K562 (cell line): ENCODE data around the gene MEX3A. TPM values are rescaled to one million over a fixed set of nuclear protein-coding genes. Genes with fewer than 3 reads are reported as not detected.

Source experiments
- CC2D1A ChIP-seq: fragments of 450-650 bp; IDR thresholded peaks from 2 replicates; pipeline ENCODE4 v1.6.1; 2017; ENCODE audit warnings: mild to moderate bottlenecking
- CTBP1 ChIP-seq: fragments of 450-650 bp; IDR thresholded peaks from 2 replicates; pipeline ENCODE4 v1.6.1; 2016; ENCODE audit warnings: borderline replicate concordance
- FOXK1 ChIP-seq: sonication (generic); formaldehyde crosslinking; IDR thresholded peaks from 2 replicates; pipeline ENCODE4 v1.8.0; 2022; ENCODE audit warnings: missing genetic modification reagents, mild to moderate bottlenecking, borderline replicate concordance
- KDM2B ChIP-seq: fragments of 250-450 bp; sonication (Bioruptor Pico); IDR thresholded peaks from 2 replicates; pipeline ENCODE4 v1.8.0; 2021; ENCODE audit warnings: mild to moderate bottlenecking, moderate library complexity
- KLF6 ChIP-seq: fragments of 250-450 bp; sonication (Bioruptor Pico); IDR thresholded peaks from 2 replicates; pipeline ENCODE4 v1.4.0; 2020; ENCODE audit warnings: mild to moderate bottlenecking, moderate library complexity, borderline replicate concordance
- LEF1 ChIP-seq: fragments of 450-650 bp; IDR thresholded peaks from 2 replicates; pipeline ENCODE4 v1.6.1; 2016; ENCODE audit warnings: mild to moderate bottlenecking
- NFIC ChIP-seq: fragments of 450-650 bp; IDR thresholded peaks from 2 replicates; pipeline ENCODE4 v1.6.1; 2017; ENCODE audit warnings: mild to moderate bottlenecking, inconsistent platforms
- NRF1 ChIP-seq, 2 experiments: fragments of 450-650 bp; IDR thresholded peaks in 1 of 2; conservative IDR thresholded peaks in 1 of 2; 2 replicates each; pipeline ENCODE4 v1.6.1; 2014; ENCODE audit warnings: mild to moderate bottlenecking in 2 of 2
- RAD21 ChIP-seq, 2 experiments: fragments of 250-450 bp in 1 of 2; fragments of 450-650 bp in 1 of 2; sonication (Bioruptor Pico) in 1 of 2; formaldehyde crosslinking in 1 of 2; IDR thresholded peaks in 1 of 2; conservative IDR thresholded peaks in 1 of 2; 2 replicates each; pipeline versions ENCODE4 v1.4.0 to v1.8.0; 2020 to 2022; ENCODE audit warnings: mild to moderate bottlenecking in 2 of 2, moderate library complexity in 1 of 2
- SIN3B ChIP-seq: fragments of 450-650 bp; IDR thresholded peaks from 2 replicates; pipeline ENCODE4 v1.6.1; 2017; ENCODE audit warnings: low read depth, mild to moderate bottlenecking, moderate library complexity
- SMC3 ChIP-seq: conservative IDR thresholded peaks from 2 replicates; pipeline ENCODE4 v1.6.1; 2011; ENCODE audit warnings: low read depth, low read length, improper control_type of control experiment; ENCODE audit not compliant: insufficient read depth
- SRF ChIP-seq, 2 experiments: fragments of 250-450, 450-650 bp in 1 of 2; sonication (Bioruptor Pico) in 1 of 2; sonication (generic) in 1 of 2; formaldehyde crosslinking; IDR thresholded peaks; 2 replicates each; pipeline versions ENCODE4 v1.5.0 to v1.5.1; 2020 to 2022; ENCODE audit warnings: mild to moderate bottlenecking in 1 of 2, missing genetic modification reagents in 1 of 2
- ZMIZ1 ChIP-seq, 2 experiments: fragments of 150-350 bp in 1 of 2; IDR thresholded peaks; 2 replicates each; pipeline ENCODE4 v1.6.1; 2012 to 2016; ENCODE audit warnings: low read depth in 2 of 2, low read length in 2 of 2, mild to moderate bottlenecking in 1 of 2, moderate library complexity in 1 of 2
- polyA plus RNA-seq, 8 experiments: library from polyadenylated mRNA; depleted of rRNA in 4 of 8; stranded (reverse) in 5 of 8; unstranded in 3 of 8; fragments of >200 nt; fragmentation: Nextera tagmentation in 2 of 8; fragmentation: Illumina TruSeq in 1 of 8; extraction: Ambion mirVana in 2 of 8; extraction: Trizol in 1 of 8; gene quantifications; 2 replicates each; pipeline versions ENCODE4 v1.2.1 to v1.2.3, GENCODE V29; 2011 to 2014; ENCODE audit warnings: inconsistent platforms in 1 of 8, missing spikeins in 1 of 8
- total RNA-seq, 7 experiments: library from RNA; depleted of rRNA in 6 of 7; stranded (reverse); fragments of >200 nt in 6 of 7; fragmentation: Illumina TruSeq in 2 of 7; extraction: Trizol in 2 of 7; gene quantifications; 2 replicates each; pipeline versions ENCODE4 v1.2.1 to v1.2.3, GENCODE V29; 2011 to 2021; ENCODE audit warnings: low replicate concordance in 1 of 7
- TF ChIP-seq, protein P1 (sequence below): fragments of 200-800 bp; sonication (Bioruptor generic); IDR thresholded peaks from 2 replicates; pipeline ENCODE4 v1.6.1; 2017; ENCODE audit warnings: missing genetic modification characterization, missing compliant biosample characterization
- TF ChIP-seq, protein P2 (sequence below): fragments of 450-650 bp; IDR thresholded peaks from 2 replicates; pipeline ENCODE4 v1.6.1; 2016
- TF ChIP-seq, protein P3 (sequence below): fragments of 450-650 bp; IDR thresholded peaks from 2 replicates; pipeline ENCODE4 v1.6.1; 2017; ENCODE audit warnings: antibody characterized with exemption, mild to moderate bottlenecking

The MEX3A gene
- total and polyA plus RNA-seq, 9 of the 15 experiments (the other 6 are each of a cell fraction or from before 2014, with no cell fraction given), result 0.36 to 13.7 (median 5.2) TPM

- peak; percentile 99 for TF ChIP-seq SMC3
- TF ChIP-seq, protein P1, sequence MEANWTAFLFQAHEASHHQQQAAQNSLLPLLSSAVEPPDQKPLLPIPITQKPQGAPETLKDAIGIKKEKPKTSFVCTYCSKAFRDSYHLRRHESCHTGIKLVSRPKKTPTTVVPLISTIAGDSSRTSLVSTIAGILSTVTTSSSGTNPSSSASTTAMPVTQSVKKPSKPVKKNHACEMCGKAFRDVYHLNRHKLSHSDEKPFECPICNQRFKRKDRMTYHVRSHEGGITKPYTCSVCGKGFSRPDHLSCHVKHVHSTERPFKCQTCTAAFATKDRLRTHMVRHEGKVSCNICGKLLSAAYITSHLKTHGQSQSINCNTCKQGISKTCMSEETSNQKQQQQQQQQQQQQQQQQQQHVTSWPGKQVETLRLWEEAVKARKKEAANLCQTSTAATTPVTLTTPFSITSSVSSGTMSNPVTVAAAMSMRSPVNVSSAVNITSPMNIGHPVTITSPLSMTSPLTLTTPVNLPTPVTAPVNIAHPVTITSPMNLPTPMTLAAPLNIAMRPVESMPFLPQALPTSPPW (CRISPR knock-in tag), result peak; percentile 51; the same call in 1 of the 2 replicates
- TF ChIP-seq KLF6 (CRISPR knock-in tag), result peak; percentile 93
- peak in 1 of 2 experiments; percentile 48; a peak in 1 of 4 replicates for TF ChIP-seq SRF (CRISPR knock-in tag; IDR thresholded peaks at IDR 0.05)
- no peak for TF ChIP-seq LEF1
- TF ChIP-seq CTBP1, result peak; percentile 72
- TF ChIP-seq ZMIZ1 (IDR thresholded peaks at IDR 0.05; ENCODE audit: low read depth in 2 of 2, low read length in 2 of 2), result 0 out of 4 replicates have a peak, but pooled peaks of 1 of the 2 experiments have one; percentile 41
- TF ChIP-seq, protein P2, sequence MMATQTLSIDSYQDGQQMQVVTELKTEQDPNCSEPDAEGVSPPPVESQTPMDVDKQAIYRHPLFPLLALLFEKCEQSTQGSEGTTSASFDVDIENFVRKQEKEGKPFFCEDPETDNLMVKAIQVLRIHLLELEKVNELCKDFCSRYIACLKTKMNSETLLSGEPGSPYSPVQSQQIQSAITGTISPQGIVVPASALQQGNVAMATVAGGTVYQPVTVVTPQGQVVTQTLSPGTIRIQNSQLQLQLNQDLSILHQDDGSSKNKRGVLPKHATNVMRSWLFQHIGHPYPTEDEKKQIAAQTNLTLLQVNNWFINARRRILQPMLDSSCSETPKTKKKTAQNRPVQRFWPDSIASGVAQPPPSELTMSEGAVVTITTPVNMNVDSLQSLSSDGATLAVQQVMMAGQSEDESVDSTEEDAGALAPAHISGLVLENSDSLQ, result peak; percentile 74; the same call in 1 of the 2 replicates
- peak; percentile 39; the same call in 1 of the 2 replicates for TF ChIP-seq SIN3B
- peak; percentile 89 for TF ChIP-seq CC2D1A
- TF ChIP-seq NRF1 (conservative IDR thresholded peaks at IDR 0.05 in 1 of 2, IDR thresholded peaks at IDR 0.05 in 1 of 2), result peak; percentile 78 to 81
- peak; percentile 25; the same call in 1 of the 2 replicates for TF ChIP-seq KDM2B
- TF ChIP-seq, protein P3, sequence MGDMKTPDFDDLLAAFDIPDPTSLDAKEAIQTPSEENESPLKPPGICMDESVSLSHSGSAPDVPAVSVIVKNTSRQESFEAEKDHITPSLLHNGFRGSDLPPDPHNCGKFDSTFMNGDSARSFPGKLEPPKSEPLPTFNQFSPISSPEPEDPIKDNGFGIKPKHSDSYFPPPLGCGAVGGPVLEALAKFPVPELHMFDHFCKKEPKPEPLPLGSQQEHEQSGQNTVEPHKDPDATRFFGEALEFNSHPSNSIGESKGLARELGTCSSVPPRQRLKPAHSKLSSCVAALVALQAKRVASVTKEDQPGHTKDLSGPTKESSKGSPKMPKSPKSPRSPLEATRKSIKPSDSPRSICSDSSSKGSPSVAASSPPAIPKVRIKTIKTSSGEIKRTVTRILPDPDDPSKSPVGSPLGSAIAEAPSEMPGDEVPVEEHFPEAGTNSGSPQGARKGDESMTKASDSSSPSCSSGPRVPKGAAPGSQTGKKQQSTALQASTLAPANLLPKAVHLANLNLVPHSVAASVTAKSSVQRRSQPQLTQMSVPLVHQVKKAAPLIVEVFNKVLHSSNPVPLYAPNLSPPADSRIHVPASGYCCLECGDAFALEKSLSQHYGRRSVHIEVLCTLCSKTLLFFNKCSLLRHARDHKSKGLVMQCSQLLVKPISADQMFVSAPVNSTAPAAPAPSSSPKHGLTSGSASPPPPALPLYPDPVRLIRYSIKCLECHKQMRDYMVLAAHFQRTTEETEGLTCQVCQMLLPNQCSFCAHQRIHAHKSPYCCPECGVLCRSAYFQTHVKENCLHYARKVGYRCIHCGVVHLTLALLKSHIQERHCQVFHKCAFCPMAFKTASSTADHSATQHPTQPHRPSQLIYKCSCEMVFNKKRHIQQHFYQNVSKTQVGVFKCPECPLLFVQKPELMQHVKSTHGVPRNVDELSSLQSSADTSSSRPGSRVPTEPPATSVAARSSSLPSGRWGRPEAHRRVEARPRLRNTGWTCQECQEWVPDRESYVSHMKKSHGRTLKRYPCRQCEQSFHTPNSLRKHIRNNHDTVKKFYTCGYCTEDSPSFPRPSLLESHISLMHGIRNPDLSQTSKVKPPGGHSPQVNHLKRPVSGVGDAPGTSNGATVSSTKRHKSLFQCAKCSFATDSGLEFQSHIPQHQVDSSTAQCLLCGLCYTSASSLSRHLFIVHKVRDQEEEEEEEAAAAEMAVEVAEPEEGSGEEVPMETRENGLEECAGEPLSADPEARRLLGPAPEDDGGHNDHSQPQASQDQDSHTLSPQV, result peak; percentile 50; the same call in 1 of the 2 replicates
- TF ChIP-seq FOXK1 (CRISPR knock-in tag), result 0 out of 2 replicates have a peak, but pooled peaks have one; percentile 43
- TF ChIP-seq RAD21 (CRISPR knock-in tag; conservative IDR thresholded peaks at IDR 0.05 in 1 of 2, IDR thresholded peaks at IDR 0.05 in 1 of 2), result peak; percentile 98 to 100
- peak; percentile 37; the same call in 1 of the 2 replicates for TF ChIP-seq NFIC
These were observed 14.6 kb upstream of the MEX3A start (continued) for GRCh38 chr1:156096640-156097391.
